CD4-positive, CD25-positive, alpha-beta regulatory T cell (primary cell): Measurements from ENCODE around the gene SERINC5. TPM values are rescaled to one million over a fixed set of nuclear protein-coding genes. Genes with fewer than 3 reads are reported as not detected.

Source experiments
- ATAC-seq, 2 donors: fragments of 150-1000 bp; cut with Tn5 transposase; one replicate each; pipeline ENCODE4 v1.10.0; 2021; ENCODE audit warnings: low read depth in 2 of 2, moderate number of reproducible peaks in 2 of 2, moderate library complexity in 1 of 2
- DNase-seq, 3 donors: peaks; one replicate each; pipeline versions ENCODE4 v3.0.0 to v3.0.0-alpha.2; 2012 to 2022; ENCODE audit warnings: mixed read lengths in 1 of 3
- H3K27ac ChIP-seq: one replicate; pipeline ENCODE4 v1.7.0; 2013; ENCODE audit warnings: mild to moderate bottlenecking, low read length; ENCODE audit not compliant: insufficient read depth, poor library complexity, severe bottlenecking
- H3K27me3 ChIP-seq: one replicate; pipeline ENCODE4 v1.7.0; 2013; ENCODE audit warnings: low read length; ENCODE audit not compliant: control insufficient read depth, insufficient read depth
- H3K36me3 ChIP-seq: one replicate; pipeline ENCODE4 v1.7.0; 2013; ENCODE audit warnings: mild to moderate bottlenecking, low read length, moderate library complexity; ENCODE audit not compliant: control insufficient read depth, insufficient read depth
- H3K4me1 ChIP-seq: 2 replicates; pipeline ENCODE4 v1.7.0; 2013; ENCODE audit warnings: mild to moderate bottlenecking, low read length; ENCODE audit not compliant: insufficient read depth, control insufficient read depth, poor library complexity, severe bottlenecking
- H3K4me3 ChIP-seq: one replicate; pipeline ENCODE4 v1.7.0; 2013; ENCODE audit warnings: low read depth, mild to moderate bottlenecking, low read length, moderate library complexity
- H3K9me3 ChIP-seq, 2 experiments: 1 replicate in 1 of 2; 2 replicates in 1 of 2; pipeline ENCODE4 v1.7.0; 2013; ENCODE audit warnings: low read length in 2 of 2, mild to moderate bottlenecking in 1 of 2, moderate library complexity in 1 of 2; ENCODE audit not compliant: control insufficient read depth in 2 of 2
- H3K27ac Mint-ChIP-seq, 3 donors: one replicate each; pipeline ENCODE4 v1.8.0; 2020 to 2022; ENCODE audit warnings: mild to moderate bottlenecking in 3 of 3, mixed read lengths in 3 of 3, moderate library complexity in 2 of 3
- H3K27me3 Mint-ChIP-seq: one replicate; pipeline ENCODE4 v1.8.0; 2022; ENCODE audit warnings: mild to moderate bottlenecking, mixed read lengths
- H3K36me3 Mint-ChIP-seq: one replicate; pipeline ENCODE4 v1.8.0; 2020; ENCODE audit warnings: mixed read lengths
- H3K4me1 Mint-ChIP-seq, 4 donors: one replicate each; pipeline ENCODE4 v1.8.0; 2020 to 2022; ENCODE audit warnings: mixed read lengths in 4 of 4, mild to moderate bottlenecking in 1 of 4
- H3K4me3 Mint-ChIP-seq, 4 donors: one replicate each; pipeline ENCODE4 v1.8.0; 2020 to 2022; ENCODE audit warnings: mild to moderate bottlenecking in 4 of 4, mixed read lengths in 4 of 4, moderate library complexity in 3 of 4
- H3K9me3 Mint-ChIP-seq, 7 donors: one replicate each; pipeline ENCODE4 v1.8.0; 2020 to 2022; ENCODE audit warnings: mixed read lengths in 7 of 7, mild to moderate bottlenecking in 3 of 7, moderate library complexity in 2 of 7
- polyA plus RNA-seq, 4 donors: library from polyadenylated mRNA; unstranded; fragments of 300-500 nt; fragmentation: Illumina TruSeq; gene quantifications; one replicate each; pipeline ENCODE4 v1.2.3, GENCODE V29; 2021
- total RNA-seq: library from RNA; stranded (reverse); gene quantifications from one replicate; pipeline ENCODE4 v1.2.3, GENCODE V29; 2022

Gene SERINC5
- total and polyA plus RNA-seq, 5 donors from 2014 or later = 12.7 to 80.3 (median 16.9) TPM

GRCh38 chr5:80134876-80135275, 121.0 kb downstream of the SERINC5 start:
- no peaks in the 10 kb centered on the region for H3K27me3 Mint-ChIP-seq
- H3K27ac ChIP-seq = peak overlapping the region; percentile 78
- DNase-seq = no peak
- H3K36me3 Mint-ChIP-seq = peaks cover 17% of the 10 kb centered on the region
- H3K4me3 Mint-ChIP-seq = peak overlapping the region; percentile 21 to 81 (median 60)
- no peaks in the 10 kb centered on the region for H3K27me3 ChIP-seq
- no peak for ATAC-seq
- peak overlapping the region; percentile 92 to 99 (median 97) for H3K27ac Mint-ChIP-seq
- no peaks in the 10 kb centered on the region for H3K9me3 ChIP-seq
- H3K4me1 Mint-ChIP-seq = peaks cover 11 to 94% (median 57%) of the 10 kb centered on the region in 4 donors
- H3K36me3 ChIP-seq = no peaks in the 10 kb centered on the region
- H3K4me1 ChIP-seq = peaks cover 52% of the 10 kb centered on the region
- H3K9me3 Mint-ChIP-seq = peaks cover 0 to 4% (median 0%) of the 10 kb centered on the region in 7 donors
- H3K4me3 ChIP-seq = peak overlapping the region; percentile 3

GRCh38 chr5:80129146-80129545, 126.7 kb downstream of the SERINC5 start:
- Mint-ChIP-seq H3K27me3 (no peaks in the 10 kb centered on the region), H3K27ac (no peak overlapping the region), H3K4me3 (peak overlapping the region in 1 of 4 donors; percentile 24), H3K36me3 (peaks cover 31% of the 10 kb centered on the region), H3K4me1 (peaks cover 17 to 66% (median 38%) of the 10 kb centered on the region in 4 donors), H3K9me3 (peaks cover 0 to 7% (median 0%) of the 10 kb centered on the region in 7 donors)
- Histone ChIP-seq H3K36me3 (no peaks in the 10 kb centered on the region), H3K27me3 (no peaks in the 10 kb centered on the region), H3K27ac (no peak overlapping the region), H3K9me3 (no peaks in the 10 kb centered on the region), H3K4me3 (no peak overlapping the region), H3K4me1 (peaks cover 12% of the 10 kb centered on the region)
- ATAC-seq = no peak
- DNase-seq = no peak

DNA sequence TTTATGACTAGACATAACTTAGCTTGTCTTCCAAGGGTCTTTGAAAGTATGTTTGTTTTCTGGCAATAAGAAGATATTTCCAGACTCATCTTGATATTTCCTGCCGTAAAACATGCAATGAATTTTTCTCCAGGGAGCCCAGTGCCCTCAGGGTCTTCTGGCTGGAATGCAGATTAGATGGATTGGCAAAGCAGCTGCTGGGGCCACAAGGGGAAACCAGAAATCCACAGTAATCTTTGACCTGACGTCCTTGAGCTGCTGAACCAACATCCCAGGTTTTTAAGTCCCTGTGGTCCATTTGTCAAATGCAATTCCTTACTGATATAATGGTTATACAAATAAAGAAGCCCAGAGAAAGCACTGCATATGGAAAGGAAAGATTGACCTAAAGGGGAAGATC, 127.7 kb downstream of the SERINC5 start:
- no peaks in the 10 kb centered on the region for H3K27me3 Mint-ChIP-seq
- peaks cover 6% of the 10 kb centered on the region for H3K4me1 ChIP-seq
- H3K4me3 Mint-ChIP-seq = peak overlapping the region in 1 of 4 donors; percentile 29
- no peaks in the 10 kb centered on the region for H3K27me3 ChIP-seq
- peak overlapping the region; percentile 49 to 92 (median 67) for H3K27ac Mint-ChIP-seq
- no peaks in the 10 kb centered on the region for H3K9me3 ChIP-seq
- H3K4me3 ChIP-seq = no peak overlapping the region
- H3K4me1 Mint-ChIP-seq = peaks cover 17 to 63% (median 35%) of the 10 kb centered on the region in 4 donors
- no peaks in the 10 kb centered on the region for H3K36me3 ChIP-seq
- peaks cover 32% of the 10 kb centered on the region for H3K36me3 Mint-ChIP-seq
- ATAC-seq (no peak), DNase-seq (no peak)
- H3K27ac ChIP-seq = no peak overlapping the region
- peaks cover 0 to 7% (median 0%) of the 10 kb centered on the region in 7 donors for H3K9me3 Mint-ChIP-seq

DNA sequence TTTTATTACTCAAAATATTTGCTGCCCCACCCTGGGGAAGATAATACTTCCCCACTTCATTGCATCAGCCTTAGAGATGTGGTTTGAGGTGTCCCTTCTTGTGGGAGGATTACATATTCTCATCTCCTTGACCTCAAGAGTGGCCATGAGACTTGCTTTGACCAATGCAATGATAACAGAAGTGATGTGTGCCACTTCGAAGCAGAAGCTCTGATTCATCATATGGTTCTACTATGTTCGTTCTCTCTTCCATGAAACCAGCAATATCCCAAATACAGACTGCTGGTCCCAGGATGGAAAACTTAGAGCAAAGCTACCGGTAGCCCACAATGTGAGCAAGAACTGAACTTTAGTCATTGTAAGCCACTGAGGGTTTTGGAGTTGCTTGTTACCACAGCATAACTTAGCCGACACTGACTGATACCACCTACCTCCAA, 128.7 kb downstream of the SERINC5 start:
- H3K27ac ChIP-seq = no peak overlapping the region
- ATAC-seq (no peak), DNase-seq (no peak)
- Mint-ChIP-seq H3K27me3 (no peaks in the 10 kb centered on the region), H3K4me3 (no peak overlapping the region), H3K36me3 (peaks cover 37% of the 10 kb centered on the region), H3K27ac (peak overlapping the region in 2 of 3 donors; percentile 14 to 31), H3K4me1 (peaks cover 17 to 58% (median 31%) of the 10 kb centered on the region in 4 donors), H3K9me3 (peaks cover 0 to 7% (median 0%) of the 10 kb centered on the region in 7 donors)
- H3K9me3 ChIP-seq = no peaks in the 10 kb centered on the region
- H3K4me1 ChIP-seq = peaks cover 6% of the 10 kb centered on the region
- no peaks in the 10 kb centered on the region for H3K27me3 ChIP-seq
- H3K4me3 ChIP-seq = no peak overlapping the region
- no peaks in the 10 kb centered on the region for H3K36me3 ChIP-seq

DNA sequence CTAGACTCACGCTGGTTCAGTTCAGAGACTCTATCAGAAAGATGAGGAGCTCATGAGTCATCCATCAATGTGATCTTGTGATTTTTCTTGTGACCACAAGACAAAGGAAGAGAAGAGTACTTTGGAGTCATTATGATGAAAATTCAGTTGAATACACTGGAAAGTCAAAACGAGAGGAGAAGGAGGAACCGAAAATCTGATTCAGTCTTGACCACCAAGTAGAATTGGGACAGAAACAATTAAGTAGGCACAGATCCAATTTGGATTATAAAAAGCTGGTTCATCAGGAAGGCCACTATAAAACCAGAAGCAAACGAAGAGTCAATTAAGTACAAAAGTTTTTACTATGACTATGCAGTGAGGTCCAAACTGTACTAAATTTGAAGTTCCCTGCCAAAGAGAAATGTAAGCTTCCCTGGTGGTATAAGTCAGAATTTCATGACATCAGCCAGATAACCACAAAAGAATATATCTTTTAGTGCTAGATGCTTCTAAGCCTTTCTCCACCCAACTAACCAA, 129.8 kb downstream of the SERINC5 start:
- ATAC-seq (peak; percentile 80 to 85), DNase-seq (peak in 1 of 3 donors; percentile 59)
- Mint-ChIP-seq H3K9me3 (peaks cover 0 to 4% (median 0%) of the 10 kb centered on the region in 7 donors), H3K27me3 (no peaks in the 10 kb centered on the region), H3K4me1 (peaks cover 17 to 51% (median 29%) of the 10 kb centered on the region in 4 donors), H3K4me3 (peak overlapping the region in 1 of 4 donors; percentile 47), H3K27ac (peak overlapping the region in 2 of 3 donors; percentile 22 to 92), H3K36me3 (peaks cover 34% of the 10 kb centered on the region)
- Histone ChIP-seq H3K4me3 (no peak overlapping the region), H3K9me3 (no peaks in the 10 kb centered on the region), H3K27ac (no peak overlapping the region), H3K36me3 (no peaks in the 10 kb centered on the region), H3K4me1 (peaks cover 6% of the 10 kb centered on the region), H3K27me3 (no peaks in the 10 kb centered on the region)

GRCh38 chr5:80125022-80125961, 130.6 kb downstream of the SERINC5 start:
- H3K27me3 Mint-ChIP-seq = no peaks in the 10 kb centered on the region
- H3K4me3 ChIP-seq = no peak overlapping the region

GRCh38 chr5:80124121-80124918, 131.5 kb downstream of the SERINC5 start:
- Histone ChIP-seq H3K4me3 (no peak overlapping the region), H3K36me3 (no peaks in the 10 kb centered on the region), H3K27ac (no peak overlapping the region), H3K27me3 (no peaks in the 10 kb centered on the region), H3K4me1 (peaks cover 6% of the 10 kb centered on the region), H3K9me3 (no peaks in the 10 kb centered on the region)
- peaks cover 30% of the 10 kb centered on the region for H3K36me3 Mint-ChIP-seq
- DNase-seq (no peak), ATAC-seq (no peak)
- H3K4me3 Mint-ChIP-seq = no peak overlapping the region
- peaks cover 0 to 2% (median 0%) of the 10 kb centered on the region in 7 donors for H3K9me3 Mint-ChIP-seq
- peak overlapping the region in 2 of 3 donors; percentile 53 to 77 for H3K27ac Mint-ChIP-seq
- H3K4me1 Mint-ChIP-seq = peaks cover 17 to 47% (median 29%) of the 10 kb centered on the region in 4 donors
- H3K27me3 Mint-ChIP-seq = no peaks in the 10 kb centered on the region

More at GRCh38 chr5:80125022-80125961, 130.6 kb downstream of the SERINC5 start:
- H3K4me3 Mint-ChIP-seq = peak overlapping the region in 2 of 4 donors; percentile 34 to 47
- Histone ChIP-seq H3K27me3 (no peaks in the 10 kb centered on the region), H3K4me1 (peaks cover 6% of the 10 kb centered on the region), H3K27ac (no peak overlapping the region), H3K9me3 (no peaks in the 10 kb centered on the region), H3K36me3 (no peaks in the 10 kb centered on the region)
- DNase-seq (no peak), ATAC-seq (no peak)
- H3K9me3 Mint-ChIP-seq = peaks cover 0 to 2% (median 0%) of the 10 kb centered on the region in 7 donors
- H3K36me3 Mint-ChIP-seq = peaks cover 28% of the 10 kb centered on the region
- H3K27ac Mint-ChIP-seq = peak overlapping the region in 2 of 3 donors; percentile 44 to 92
- H3K4me1 Mint-ChIP-seq = peaks cover 17 to 44% (median 27%) of the 10 kb centered on the region in 4 donors
